HFFc6 (cell line): ENCODE measurements around the gene ASIC2. TPM values are rescaled to one million over a fixed set of nuclear protein-coding genes. Genes with fewer than 3 reads are reported as not detected.

ENCODE experiments used
- DNase-seq: peaks from one replicate; pipeline ENCODE4 v3.0.0-alpha.2; 2018
- H3K27ac Mint-ChIP-seq: 2 replicates; pipeline ENCODE4 v1.8.0; 2020; ENCODE audit warnings: mild to moderate bottlenecking, mixed read lengths
- H3K27me3 Mint-ChIP-seq: 2 replicates; pipeline ENCODE4 v1.8.0; 2021; ENCODE audit warnings: mild to moderate bottlenecking, moderate library complexity, mixed read lengths; ENCODE audit not compliant: insufficient read depth
- H3K36me3 Mint-ChIP-seq: 2 replicates; pipeline ENCODE4 v1.8.0; 2021; ENCODE audit warnings: low read depth, mixed read lengths
- H3K4me1 Mint-ChIP-seq: 2 replicates; pipeline ENCODE4 v1.8.0; 2020; ENCODE audit warnings: low read depth, mixed read lengths
- H3K4me3 Mint-ChIP-seq: 2 replicates; pipeline ENCODE4 v1.8.0; 2020; ENCODE audit warnings: mild to moderate bottlenecking, moderate library complexity, mixed read lengths
- H3K9me3 Mint-ChIP-seq: 2 replicates; pipeline ENCODE4 v1.8.0; 2020; ENCODE audit warnings: mild to moderate bottlenecking, mixed read lengths
- total RNA-seq, 6 experiments: library from RNA; stranded (reverse); fragmentation: NEBNext Ultra II Directional; extraction: Animal tissue kit (Norgen Biotek cat#: 25700); gene quantifications; 2 replicates in 1 of 6; 3 replicates in 5 of 6; pipeline ENCODE4 v1.2.3, GENCODE V29; 2021
- TF ChIP-seq, protein P1 (sequence below): fragments of 200-600 bp; sonication (generic); IDR thresholded peaks from 2 replicates; pipeline ENCODE4 v1.5.0; 2021; ENCODE audit warnings: antibody characterized with exemption, mild to moderate bottlenecking

The ASIC2 gene
- total RNA-seq, 6 experiments from 2014 or later, result not detected

DNA sequence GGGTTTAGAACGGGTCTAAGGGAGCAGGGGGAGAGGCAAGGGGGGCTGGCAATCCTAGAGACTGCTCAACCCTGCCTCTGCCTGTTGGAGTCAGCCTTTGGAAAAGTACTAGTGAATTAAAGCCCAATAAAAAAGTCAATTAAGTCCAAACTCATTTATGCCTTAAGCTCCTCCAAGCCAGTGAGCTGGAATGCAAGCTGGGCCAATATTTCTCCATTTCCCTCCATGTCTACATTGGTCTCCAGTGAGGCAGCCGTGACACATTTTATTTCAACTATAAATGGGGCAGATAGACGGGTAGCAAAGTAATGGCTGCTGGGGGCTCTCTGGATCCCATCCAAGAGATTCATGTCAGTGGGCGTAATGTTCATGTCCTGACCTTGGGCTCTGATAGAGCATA is 157.4 kb downstream of the ASIC2 start:
- TF ChIP-seq, protein P1, sequence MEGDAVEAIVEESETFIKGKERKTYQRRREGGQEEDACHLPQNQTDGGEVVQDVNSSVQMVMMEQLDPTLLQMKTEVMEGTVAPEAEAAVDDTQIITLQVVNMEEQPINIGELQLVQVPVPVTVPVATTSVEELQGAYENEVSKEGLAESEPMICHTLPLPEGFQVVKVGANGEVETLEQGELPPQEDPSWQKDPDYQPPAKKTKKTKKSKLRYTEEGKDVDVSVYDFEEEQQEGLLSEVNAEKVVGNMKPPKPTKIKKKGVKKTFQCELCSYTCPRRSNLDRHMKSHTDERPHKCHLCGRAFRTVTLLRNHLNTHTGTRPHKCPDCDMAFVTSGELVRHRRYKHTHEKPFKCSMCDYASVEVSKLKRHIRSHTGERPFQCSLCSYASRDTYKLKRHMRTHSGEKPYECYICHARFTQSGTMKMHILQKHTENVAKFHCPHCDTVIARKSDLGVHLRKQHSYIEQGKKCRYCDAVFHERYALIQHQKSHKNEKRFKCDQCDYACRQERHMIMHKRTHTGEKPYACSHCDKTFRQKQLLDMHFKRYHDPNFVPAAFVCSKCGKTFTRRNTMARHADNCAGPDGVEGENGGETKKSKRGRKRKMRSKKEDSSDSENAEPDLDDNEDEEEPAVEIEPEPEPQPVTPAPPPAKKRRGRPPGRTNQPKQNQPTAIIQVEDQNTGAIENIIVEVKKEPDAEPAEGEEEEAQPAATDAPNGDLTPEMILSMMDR, result no peak
- Mint-ChIP-seq H3K27me3 (no peaks in the 10 kb centered on the region), H3K27ac (no peak overlapping the region), H3K36me3 (no peaks in the 10 kb centered on the region), H3K4me1 (no peaks in the 10 kb centered on the region), H3K4me3 (no peak overlapping the region), H3K9me3 (peaks cover 53% of the 10 kb centered on the region)
- DNase-seq, result no peak

DNA sequence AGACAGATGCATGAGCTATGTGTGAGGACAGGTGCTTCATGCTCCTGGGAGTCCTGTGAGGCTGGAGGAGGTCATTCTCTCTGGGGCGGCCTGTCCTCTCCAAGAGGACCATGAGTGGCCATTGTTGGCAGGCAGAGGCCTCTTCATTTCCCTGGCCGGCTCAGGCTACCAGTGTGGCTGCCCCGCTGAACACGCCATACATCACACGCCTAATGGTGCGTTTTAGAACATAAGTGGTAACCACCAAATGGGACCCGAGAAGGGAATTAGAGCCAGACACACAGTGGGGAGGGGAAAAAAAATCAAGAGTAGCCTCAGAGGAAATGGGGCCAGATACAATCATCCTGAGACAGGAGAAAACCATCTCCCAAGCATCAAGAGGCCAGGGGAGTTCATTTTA is 161.5 kb downstream of the ASIC2 start:
- H3K4me1 Mint-ChIP-seq, result no peaks in the 10 kb centered on the region
- TF ChIP-seq, protein P1, result no peak
- no peak overlapping the region for H3K4me3 Mint-ChIP-seq
- H3K27me3 Mint-ChIP-seq, result peaks cover 2% of the 10 kb centered on the region; the same call in 1 of the 2 replicates
- peaks cover 54% of the 10 kb centered on the region for H3K9me3 Mint-ChIP-seq
- DNase-seq, result no peak
- H3K27ac Mint-ChIP-seq, result no peak overlapping the region
- H3K36me3 Mint-ChIP-seq, result no peaks in the 10 kb centered on the region

DNA sequence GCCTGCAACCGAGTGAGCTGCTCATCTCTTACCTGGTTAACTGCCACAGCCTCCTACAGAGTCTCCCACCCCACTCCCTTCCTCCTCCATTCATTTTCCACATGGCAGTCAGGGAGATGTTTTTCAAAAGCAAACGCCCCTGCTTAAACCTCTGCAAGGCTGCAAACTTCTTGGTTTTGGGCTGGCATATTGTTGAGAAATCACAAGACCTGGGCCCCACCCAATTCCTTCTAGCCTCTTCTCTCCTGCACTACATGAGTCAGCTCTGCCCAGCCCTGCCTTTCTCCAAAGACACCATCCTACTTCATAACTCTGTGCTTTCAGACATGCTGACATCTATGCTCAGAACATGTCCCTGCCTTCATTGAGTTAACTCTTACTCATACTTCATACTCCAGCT is 165.4 kb downstream of the ASIC2 start:
- no peak overlapping the region for H3K27ac Mint-ChIP-seq
- H3K4me1 Mint-ChIP-seq, result no peaks in the 10 kb centered on the region
- no peak for DNase-seq
- no peak overlapping the region for H3K4me3 Mint-ChIP-seq
- TF ChIP-seq, protein P1, result no peak
- no peaks in the 10 kb centered on the region for H3K36me3 Mint-ChIP-seq
- peaks cover 2% of the 10 kb centered on the region; the same call in 1 of the 2 replicates for H3K27me3 Mint-ChIP-seq
- H3K9me3 Mint-ChIP-seq, result peaks cover 42% of the 10 kb centered on the region

DNA sequence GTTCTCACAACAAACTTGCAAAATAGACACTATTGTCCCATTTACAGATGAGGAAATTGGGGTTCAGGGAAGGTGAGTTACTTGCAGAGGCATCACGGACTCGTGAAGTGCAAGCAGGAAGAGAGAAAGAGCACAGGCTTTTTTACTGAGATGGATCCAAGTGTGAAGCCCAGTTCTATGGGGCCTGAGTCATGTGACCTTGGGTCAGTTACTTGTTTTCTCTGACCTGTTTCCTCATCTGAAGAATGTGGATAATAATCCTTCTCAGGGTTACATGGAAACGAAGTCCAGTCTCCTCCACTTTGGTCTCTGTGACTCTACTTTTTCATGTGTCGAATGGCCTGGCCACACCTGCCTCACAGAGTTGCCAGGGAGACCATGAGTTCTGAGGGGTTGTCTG is 167.0 kb downstream of the ASIC2 start:
- no peaks in the 10 kb centered on the region; the same call in 1 of the 2 replicates for H3K36me3 Mint-ChIP-seq
- no peak for DNase-seq
- no peaks in the 10 kb centered on the region for H3K4me1 Mint-ChIP-seq
- no peak overlapping the region for H3K27ac Mint-ChIP-seq
- TF ChIP-seq, protein P1, result no peak
- no peak overlapping the region for H3K4me3 Mint-ChIP-seq
- H3K9me3 Mint-ChIP-seq, result peaks cover 38% of the 10 kb centered on the region
- H3K27me3 Mint-ChIP-seq, result peaks cover 5% of the 10 kb centered on the region; the same call in 1 of the 2 replicates

DNA sequence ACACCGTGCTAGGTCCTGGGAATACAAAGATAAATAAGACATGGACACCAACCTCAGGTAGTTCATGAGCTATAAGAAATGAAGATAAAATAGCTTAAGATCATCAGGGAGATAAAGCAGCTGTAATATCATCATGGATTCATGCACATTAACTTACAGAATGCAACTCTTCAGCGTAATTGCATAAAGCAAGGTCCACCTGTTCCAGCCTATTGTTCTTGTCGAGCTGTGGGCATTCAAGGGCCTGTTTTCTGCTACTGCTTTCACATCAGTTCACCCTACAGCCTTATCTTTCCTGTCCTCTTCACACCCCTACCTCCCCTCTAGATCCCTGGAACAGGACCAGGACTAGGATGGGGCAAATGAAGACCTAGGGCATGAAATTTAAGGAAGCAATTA is 167.5 kb downstream of the ASIC2 start:
- Mint-ChIP-seq H3K4me1 (no peaks in the 10 kb centered on the region), H3K36me3 (no peaks in the 10 kb centered on the region; the same call in 1 of the 2 replicates), H3K4me3 (no peak overlapping the region), H3K9me3 (peaks cover 42% of the 10 kb centered on the region), H3K27me3 (peaks cover 5% of the 10 kb centered on the region; the same call in 1 of the 2 replicates), H3K27ac (no peak overlapping the region)
- TF ChIP-seq, protein P1, result no peak
- no peak for DNase-seq
